ENCODE measurements around the gene SAE1.
"Not testable (repeated sequence)": the region's sequence is repeated elsewhere in the genome, so short reads cannot be mapped to it uniquely, and the experiment has no call there.

SAE1 gene

GRCh38 chr19:47097396-47098201, 33.0 kb upstream of the SAE1 start:
- no peak for DNase-seq (ENCODE audit: low read depth)
- TF ChIP-seq CTCF (IDR thresholded peaks at IDR 0.05; ENCODE audit: low read length, missing control alignments) = no peak
- H3K4me3 ChIP-seq (replicated peaks; ENCODE audit: low read depth, low read length) = no peak overlapping the region

GRCh38 chr19:47098608-47099007, 32.0 kb upstream of the SAE1 start:
- DNase-seq (ENCODE audit: low read depth) = no peak
- H3K4me3 ChIP-seq (replicated peaks; ENCODE audit: low read depth, low read length) = no peak overlapping the region
- TF ChIP-seq CTCF (IDR thresholded peaks at IDR 0.05; ENCODE audit: low read length, missing control alignments) = no peak

GRCh38 chr19:47099576-47100050, 31.0 kb upstream of the SAE1 start:
- DNase-seq (ENCODE audit: low read depth) = no peak
- TF ChIP-seq CTCF (IDR thresholded peaks at IDR 0.05; ENCODE audit: low read length, missing control alignments) = no peak
- no peak overlapping the region for H3K4me3 ChIP-seq (replicated peaks; ENCODE audit: low read depth, low read length)

- DNase-seq (ENCODE audit: low read depth) = no peak
- no peak for TF ChIP-seq CTCF (IDR thresholded peaks at IDR 0.05; ENCODE audit: low read length, missing control alignments)
Measured at GRCh38 chr19:47100290-47100689, 30.3 kb upstream of the SAE1 start.

GRCh38 chr19:47101116-47101515, 29.5 kb upstream of the SAE1 start:
- not testable (repeated sequence) for DNase-seq (ENCODE audit: low read depth); H3K4me3 ChIP-seq (replicated peaks; ENCODE audit: low read depth, low read length)

More at GRCh38 chr19:47100290-47100689, 30.3 kb upstream of the SAE1 start:
- no peak overlapping the region for H3K4me3 ChIP-seq (replicated peaks; ENCODE audit: low read depth, low read length)

- no peak for TF ChIP-seq CTCF (IDR thresholded peaks at IDR 0.05; ENCODE audit: low read length, missing control alignments)
- no peak for DNase-seq (ENCODE audit: low read depth)
- no peak overlapping the region for H3K4me3 ChIP-seq (replicated peaks; ENCODE audit: low read depth, low read length)
Measured at GRCh38 chr19:47102346-47103060, 28.1 kb upstream of the SAE1 start.

GRCh38 chr19:47104680-47105079, 26.0 kb upstream of the SAE1 start:
- no peak for DNase-seq (ENCODE audit: low read depth)
- TF ChIP-seq CTCF (IDR thresholded peaks at IDR 0.05; ENCODE audit: low read length, missing control alignments) = no peak
- H3K4me3 ChIP-seq (replicated peaks; ENCODE audit: low read depth, low read length) = no peak overlapping the region

Measured in fibroblast of pulmonary artery (primary cell).